Smooth muscle cell (in vitro differentiated cells): ENCODE data around the gene EXOSC3. TPM values are rescaled to one million over a fixed set of nuclear protein-coding genes. Genes with fewer than 3 reads are reported as not detected.
A peak's percentile ranks its signal among the peaks of the same experiment; 100 is the strongest.

ENCODE experiments used
- DNase-seq: peaks from one replicate; lab custom pipeline; 2025; ENCODE audit not compliant: unreplicated experiment; lab: John Stamatoyannopoulos, UW
- H2AFZ ChIP-seq: fragments of 200-600 bp; sonication (generic); 2 replicates; pipeline ENCODE4 v1.6.0; 2016; ENCODE audit warnings: antibody characterized with exemption, low read depth, mild to moderate bottlenecking
- H3F3A ChIP-seq: fragments of 200-600 bp; sonication (generic); 2 replicates; pipeline ENCODE4 v1.6.0; 2017; ENCODE audit warnings: antibody characterized with exemption, low read depth
- H3K27ac ChIP-seq: fragments of 200-600 bp; sonication (generic); 2 replicates; pipeline ENCODE4 v1.5.1; 2016; ENCODE audit warnings: low read depth, mild to moderate bottlenecking
- H3K27me3 ChIP-seq: fragments of 200-600 bp; sonication (generic); 2 replicates; pipeline ENCODE4 v1.6.1; 2016; ENCODE audit warnings: low read depth, mild to moderate bottlenecking
- H3K36me3 ChIP-seq: fragments of 200-600 bp; sonication (generic); 2 replicates; pipeline ENCODE4 v1.5.1; 2016; ENCODE audit warnings: low read depth
- H3K4me1 ChIP-seq: fragments of 200-600 bp; sonication (generic); 2 replicates; pipeline ENCODE4 v1.5.1; 2016; ENCODE audit warnings: low read depth
- H3K4me2 ChIP-seq: fragments of 200-600 bp; sonication (generic); 2 replicates; pipeline ENCODE4 v1.6.0; 2016; ENCODE audit warnings: mild to moderate bottlenecking
- H3K4me3 ChIP-seq: fragments of 200-600 bp; sonication (generic); 2 replicates; pipeline ENCODE4 v1.5.1; 2016; ENCODE audit warnings: mild to moderate bottlenecking
- H3K79me2 ChIP-seq: fragments of 200-600 bp; sonication (generic); 2 replicates; pipeline ENCODE4 v1.6.0; 2016; ENCODE audit warnings: low read depth, mild to moderate bottlenecking
- H3K9ac ChIP-seq: fragments of 200-600 bp; sonication (generic); 2 replicates; pipeline ENCODE4 v1.6.0; 2016; ENCODE audit warnings: low read depth
- H3K9me3 ChIP-seq: fragments of 200-600 bp; sonication (generic); replicated peaks from 2 replicates; pipeline ENCODE4 v1.5.1; 2016; ENCODE audit warnings: low read depth
- H4K20me1 ChIP-seq: fragments of 200-600 bp; sonication (generic); 2 replicates; pipeline ENCODE4 v1.6.0; 2016; ENCODE audit warnings: low read depth
- CTCF ChIP-seq: fragments of 200-600 bp; sonication (generic); IDR thresholded peaks from 2 replicates; pipeline ENCODE4 v1.5.1; 2017; ENCODE audit warnings: borderline replicate concordance, mild to moderate bottlenecking, antibody characterized with exemption; ENCODE audit not compliant: insufficient read depth, poor library complexity, severe bottlenecking
- WGBS: methylation state at CpG from one replicate; pipeline ENCODE4 v1.1.7; 2016; ENCODE audit warnings: low lambda C conversion rate; 5-methylcytosine and 5-hydroxymethylcytosine counted together
- polyA plus RNA-seq: library from polyadenylated mRNA; unstranded; fragments of >200 nt; fragmentation: Nextera tagmentation; extraction: Ambion mirVana; gene quantifications from 2 replicates; pipeline ENCODE4 v1.2.1, GENCODE V29; 2016
- total RNA-seq: library from RNA; depleted of rRNA; stranded (reverse); fragments of >200 nt; gene quantifications from 2 replicates; pipeline ENCODE4 v1.2.3, GENCODE V29; 2014

EXOSC3 gene
- total and polyA plus RNA-seq, 2 experiments from 2014 or later: 21.6 to 22.6 TPM

- H4K20me1 ChIP-seq: peaks cover 2% of the 10 kb centered on the region
- peak overlapping the region; percentile 89 for H3K4me3 ChIP-seq
- no peaks in the 10 kb centered on the region for H3F3A ChIP-seq
- DNase-seq: no peak
- peaks cover 14% of the 10 kb centered on the region for H3K36me3 ChIP-seq
- H3K27me3 ChIP-seq: no peaks in the 10 kb centered on the region
- H3K79me2 ChIP-seq: peaks cover 23% of the 10 kb centered on the region
- H3K4me1 ChIP-seq: peaks cover 8% of the 10 kb centered on the region
- peak overlapping the region; percentile 69 for H3K27ac ChIP-seq
- peak overlapping the region; percentile 79 for H3K9ac ChIP-seq
- H3K4me2 ChIP-seq: peak overlapping the region; percentile 92
- TF ChIP-seq CTCF: no peak
- H3K9me3 ChIP-seq: no peaks in the 10 kb centered on the region
- peak overlapping the region; percentile 87 for H2AFZ ChIP-seq
- WGBS: 1% methylated on average over 6 of the region's 6 CpGs
Measured at GRCh38 chr9:37784291-37784615, 611 bp downstream of the EXOSC3 start.

GRCh38 chr9:37778534-37778933 is 6.3 kb downstream of the EXOSC3 start:
- Histone ChIP-seq H3K9ac (no peak overlapping the region), H3K79me2 (peaks cover 9% of the 10 kb centered on the region), H3K27ac (no peak overlapping the region), H3K4me3 (no peak overlapping the region), H4K20me1 (peaks cover 2% of the 10 kb centered on the region), H3K4me1 (no peaks in the 10 kb centered on the region), H3F3A (peaks cover 4% of the 10 kb centered on the region), H3K4me2 (no peak overlapping the region), H3K27me3 (no peaks in the 10 kb centered on the region), H2AFZ (no peak overlapping the region), H3K36me3 (peaks cover 14% of the 10 kb centered on the region), H3K9me3 (no peaks in the 10 kb centered on the region)
- WGBS: 85% methylated on average over 2 of the region's 2 CpGs
- no peak for DNase-seq
- TF ChIP-seq CTCF: no peak

GRCh38 chr9:37776328-37776727 is 8.5 kb downstream of the EXOSC3 start:
- Histone ChIP-seq H4K20me1 (no peaks in the 10 kb centered on the region), H3K9me3 (no peaks in the 10 kb centered on the region), H3K36me3 (peaks cover 12% of the 10 kb centered on the region), H3K27me3 (no peaks in the 10 kb centered on the region), H3K4me2 (no peak overlapping the region), H3K27ac (peak overlapping the region; percentile 72), H3K79me2 (no peaks in the 10 kb centered on the region), H3F3A (peaks cover 4% of the 10 kb centered on the region), H3K4me1 (no peaks in the 10 kb centered on the region), H3K9ac (no peak overlapping the region), H2AFZ (no peak overlapping the region), H3K4me3 (no peak overlapping the region)
- 62% methylated on average over 5 of the region's 5 CpGs for WGBS
- no peak for DNase-seq
- no peak for TF ChIP-seq CTCF

DNA sequence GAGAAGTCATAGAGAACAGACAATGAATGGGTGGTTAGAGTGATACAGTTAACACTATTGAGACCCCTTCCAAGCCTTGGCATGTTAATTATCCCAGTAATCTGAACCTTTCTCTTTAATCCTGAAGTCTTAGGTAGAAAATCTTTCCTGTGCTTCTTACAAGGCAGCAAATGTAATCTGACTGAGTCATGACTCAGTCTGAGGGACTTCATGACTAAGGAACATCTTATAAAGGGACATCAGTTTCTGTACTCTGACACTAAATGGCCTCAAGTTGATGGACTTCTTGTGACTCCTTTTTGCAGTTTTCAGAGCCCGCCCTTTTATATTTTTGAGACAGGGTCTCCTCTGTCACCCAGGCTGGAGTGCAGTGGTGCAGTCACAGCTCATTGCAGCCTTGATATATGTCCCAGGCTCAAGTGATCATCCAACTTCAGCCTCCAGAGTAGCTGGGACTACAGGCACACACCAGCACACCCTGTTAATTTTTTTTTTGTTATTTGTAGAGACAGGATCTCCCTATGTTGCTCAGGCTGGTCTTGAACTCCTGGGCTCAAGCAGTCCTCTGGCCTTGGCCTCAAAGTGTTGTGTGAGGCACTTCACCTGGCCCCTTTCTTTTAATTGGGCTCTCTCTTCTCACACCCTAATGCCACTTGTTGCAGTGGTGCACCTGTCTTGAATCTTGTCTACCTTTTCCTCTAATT is 9.5 kb downstream of the EXOSC3 start:
- Histone ChIP-seq H4K20me1 (no peaks in the 10 kb centered on the region), H2AFZ (no peak overlapping the region), H3K79me2 (no peaks in the 10 kb centered on the region), H3K9ac (peak overlapping the region; percentile 15), H3K4me2 (no peak overlapping the region), H3K27ac (peak overlapping the region; percentile 72), H3K4me3 (no peak overlapping the region), H3K4me1 (no peaks in the 10 kb centered on the region), H3K27me3 (no peaks in the 10 kb centered on the region), H3K9me3 (no peaks in the 10 kb centered on the region), H3K36me3 (peaks cover 8% of the 10 kb centered on the region), H3F3A (peaks cover 4% of the 10 kb centered on the region)
- no peak for DNase-seq
- TF ChIP-seq CTCF: no peak
- WGBS: 100% methylated on average over 1 of the region's 1 CpG
